IMR-90 (cell line): ENCODE measurements around the gene ZDHHC21.

Experiments
- BHLHE40 ChIP-seq: fragments of 150-350 bp; IDR thresholded peaks from 2 replicates; pipeline ENCODE4 v1.6.1; 2016; ENCODE audit warnings: mild to moderate bottlenecking, low read depth, low read length
- CEBPB ChIP-seq: IDR thresholded peaks from 2 replicates; pipeline ENCODE4 v1.6.1; 2012; ENCODE audit warnings: low read depth, low read length, improper control_type of control experiment
- FOS ChIP-seq: fragments of 150-350 bp; IDR thresholded peaks from 2 replicates; pipeline ENCODE4 v1.6.1; 2016; ENCODE audit warnings: low read depth, low read length
- MAFK ChIP-seq: IDR thresholded peaks from 2 replicates; pipeline ENCODE4 v1.6.1; 2012; ENCODE audit warnings: low read depth, low read length, improper control_type of control experiment
- MAZ ChIP-seq: IDR thresholded peaks from 2 replicates; pipeline ENCODE4 v1.6.1; 2012; ENCODE audit warnings: low read depth, mild to moderate bottlenecking, low read length, improper control_type of control experiment, moderate library complexity, borderline replicate concordance
- POLR2A ChIP-seq: IDR thresholded peaks from 2 replicates; pipeline ENCODE4 v1.6.1; 2012; ENCODE audit warnings: mild to moderate bottlenecking, low read depth, low read length
- RAD21 ChIP-seq: IDR thresholded peaks from 2 replicates; pipeline ENCODE4 v1.6.1; 2012; ENCODE audit warnings: low read length, improper control_type of control experiment
- RCOR1 ChIP-seq: IDR thresholded peaks from 2 replicates; pipeline ENCODE4 v1.6.1; 2012; ENCODE audit warnings: mild to moderate bottlenecking, low read length, improper control_type of control experiment; ENCODE audit not compliant: insufficient replicate concordance
- RFX5 ChIP-seq: IDR thresholded peaks from 2 replicates; pipeline ENCODE4 v1.8.0; 2012; ENCODE audit warnings: low read depth, mild to moderate bottlenecking, low read length, moderate library complexity
- SMC3 ChIP-seq: fragments of 150-350 bp; IDR thresholded peaks from 2 replicates; pipeline ENCODE4 v1.6.1; 2016; ENCODE audit warnings: low read depth, mild to moderate bottlenecking, antibody characterized with exemption, low read length, moderate library complexity
- TF ChIP-seq, protein P1 (sequence below): conservative IDR thresholded peaks from 2 replicates; pipeline ENCODE4 v1.5.1; 2012; ENCODE audit warnings: mild to moderate bottlenecking, low read depth, low read length, improper control_type of control experiment

GRCh38 chr9:14578030-14578429 is 115.2 kb downstream of the ZDHHC21 start:
- TF ChIP-seq, protein P1, sequence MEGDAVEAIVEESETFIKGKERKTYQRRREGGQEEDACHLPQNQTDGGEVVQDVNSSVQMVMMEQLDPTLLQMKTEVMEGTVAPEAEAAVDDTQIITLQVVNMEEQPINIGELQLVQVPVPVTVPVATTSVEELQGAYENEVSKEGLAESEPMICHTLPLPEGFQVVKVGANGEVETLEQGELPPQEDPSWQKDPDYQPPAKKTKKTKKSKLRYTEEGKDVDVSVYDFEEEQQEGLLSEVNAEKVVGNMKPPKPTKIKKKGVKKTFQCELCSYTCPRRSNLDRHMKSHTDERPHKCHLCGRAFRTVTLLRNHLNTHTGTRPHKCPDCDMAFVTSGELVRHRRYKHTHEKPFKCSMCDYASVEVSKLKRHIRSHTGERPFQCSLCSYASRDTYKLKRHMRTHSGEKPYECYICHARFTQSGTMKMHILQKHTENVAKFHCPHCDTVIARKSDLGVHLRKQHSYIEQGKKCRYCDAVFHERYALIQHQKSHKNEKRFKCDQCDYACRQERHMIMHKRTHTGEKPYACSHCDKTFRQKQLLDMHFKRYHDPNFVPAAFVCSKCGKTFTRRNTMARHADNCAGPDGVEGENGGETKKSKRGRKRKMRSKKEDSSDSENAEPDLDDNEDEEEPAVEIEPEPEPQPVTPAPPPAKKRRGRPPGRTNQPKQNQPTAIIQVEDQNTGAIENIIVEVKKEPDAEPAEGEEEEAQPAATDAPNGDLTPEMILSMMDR: no peak
- no peak for TF ChIP-seq BHLHE40
- no peak for TF ChIP-seq RCOR1
- TF ChIP-seq RAD21: no peak
- TF ChIP-seq FOS: no peak
- TF ChIP-seq POLR2A: no peak
- TF ChIP-seq SMC3: no peak
- TF ChIP-seq MAFK: no peak
- no peak for TF ChIP-seq MAZ
- no peak for TF ChIP-seq RFX5
- no peak for TF ChIP-seq CEBPB
